Inferior parietal cortex (tissue), 1 donor: ENCODE data around the gene RGPD8.

Source experiments
- DNase-seq: peaks from one replicate; pipeline ENCODE4 v3.0.0-alpha.2; 2016; ENCODE audit errors: extremely low spot score

Gene RGPD8

DNA sequence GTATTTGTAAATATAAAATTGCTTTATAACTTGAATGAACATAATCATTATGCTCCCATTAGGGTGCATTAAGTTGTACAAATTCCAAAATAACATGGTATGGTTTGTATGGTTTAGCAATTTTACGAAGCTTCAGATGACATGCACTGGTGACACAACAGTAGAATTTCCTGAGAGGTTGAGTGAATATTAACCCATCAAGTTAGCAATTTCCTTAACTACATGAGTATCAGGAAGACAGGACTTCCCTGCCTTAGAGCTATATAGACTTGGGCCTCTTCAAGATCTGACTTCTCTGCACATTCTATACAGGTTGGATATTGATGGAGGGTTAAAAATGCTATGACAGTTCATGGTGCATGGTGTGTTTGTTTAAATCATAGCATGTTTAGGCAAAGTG lies 97.8 kb downstream of the RGPD8 start:
- no peak for DNase-seq

DNA sequence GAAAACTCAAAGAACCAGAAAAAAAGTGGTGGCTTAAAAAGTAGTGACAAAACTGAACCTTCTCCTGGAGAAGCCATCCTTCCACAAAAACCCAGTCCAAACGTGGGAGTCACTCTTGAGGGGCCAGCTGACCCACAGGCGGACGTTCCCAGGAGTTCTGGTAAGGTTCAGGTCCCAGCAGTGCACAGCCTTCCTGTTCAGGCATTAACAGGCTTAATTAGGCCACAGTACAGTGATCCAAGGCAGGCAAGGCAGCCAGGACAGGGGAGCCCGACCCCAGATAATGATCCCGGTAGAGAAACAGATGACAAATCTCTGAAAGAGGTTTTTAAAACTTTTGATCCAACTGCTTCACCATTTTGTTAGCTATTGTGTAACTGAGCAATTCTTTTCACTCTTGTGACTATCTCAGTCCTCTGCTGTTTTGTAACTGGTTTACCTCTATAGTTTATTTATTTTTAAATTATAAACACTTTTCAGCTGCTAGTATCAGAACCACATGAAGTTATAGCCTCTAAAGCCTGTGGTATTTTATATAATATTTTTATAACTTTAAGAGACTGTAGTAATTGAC lies 101.2 kb downstream of the RGPD8 start:
- no peak for DNase-seq

DNA sequence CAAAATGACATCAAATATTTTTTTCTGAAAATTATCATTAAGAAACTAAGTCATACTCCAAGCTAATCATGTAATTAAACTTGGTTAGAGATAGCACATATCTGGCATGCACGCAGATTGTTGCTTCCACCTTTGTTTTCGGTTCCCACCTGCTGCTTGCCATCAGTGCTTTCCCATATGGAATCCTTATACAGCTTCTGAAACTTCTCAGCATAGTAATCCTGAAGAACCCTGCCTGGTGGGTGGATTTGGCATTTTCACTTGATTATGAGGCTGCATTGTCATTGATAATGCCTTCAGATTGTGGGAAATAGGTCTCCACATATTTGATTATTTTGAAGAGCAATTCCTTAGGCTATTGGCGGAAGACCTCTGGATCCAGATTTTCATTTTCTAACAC lies 110.5 kb downstream of the RGPD8 start:
- DNase-seq: no peak

DNA sequence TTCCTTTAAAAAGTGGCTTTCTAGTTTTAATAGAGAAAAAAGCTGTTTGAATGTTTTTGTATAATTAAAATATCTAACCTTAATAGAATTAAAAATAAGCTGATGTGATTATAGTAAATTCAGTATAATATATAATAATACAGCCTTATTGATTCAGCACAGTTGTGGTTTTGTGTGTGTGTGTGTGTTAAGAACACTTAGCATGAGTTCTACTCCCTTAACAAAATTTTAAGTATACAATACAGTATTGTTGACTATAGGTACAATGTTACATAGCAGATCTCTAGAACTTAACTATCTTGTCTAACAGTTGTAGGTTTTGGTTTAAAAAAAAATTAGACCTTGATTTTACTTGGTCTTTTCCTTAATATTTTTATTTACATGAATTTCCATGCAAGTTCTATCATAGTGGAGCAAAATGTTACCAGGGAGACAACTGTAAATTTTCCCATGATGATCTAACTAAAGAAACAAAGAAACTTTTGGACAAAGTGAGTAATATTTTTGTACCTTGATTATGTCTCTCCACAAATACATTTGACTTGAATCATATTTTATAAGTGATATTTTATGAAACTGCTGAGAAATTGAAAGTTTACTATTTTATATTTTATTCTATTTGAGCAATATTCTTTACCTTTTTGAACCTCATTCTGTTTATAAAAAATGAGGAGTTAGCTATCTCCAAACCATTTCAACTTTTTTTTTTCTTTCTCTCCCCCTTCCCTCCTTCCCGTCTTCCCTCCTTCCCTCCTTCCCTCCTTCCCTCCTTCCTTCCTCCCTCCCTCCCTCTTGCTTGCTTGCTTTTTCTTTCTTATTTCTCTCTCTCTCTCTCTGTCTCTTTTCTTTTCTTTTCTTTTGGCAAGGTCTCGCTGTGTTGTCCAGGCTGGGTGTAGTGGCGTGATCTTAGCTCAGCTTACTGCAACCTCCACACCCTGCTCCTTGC lies 111.8 kb downstream of the RGPD8 start:
- no peak for DNase-seq
